Renal cortex interstitium (tissue), 11 donors: ENCODE results near the gene CRACR2B. TPM values are rescaled to one million over a fixed set of nuclear protein-coding genes. Genes with fewer than 3 reads are reported as not detected.

ENCODE experiments used
- DNase-seq, 11 donors: peaks; one replicate each; pipeline ENCODE4 v3.0.0-alpha.2; 2013; ENCODE audit warnings: low read depth in 9 of 11, low spot score in 4 of 11; ENCODE audit errors: extremely low read depth in 1 of 11
- polyA plus RNA-seq, 3 donors: library from polyadenylated mRNA; unstranded; fragments of 120-200 nt; gene quantifications; one replicate each; pipeline ENCODE4 v1.2.1, GENCODE V29; 2013; ENCODE audit not compliant: insufficient read length in 3 of 3

The CRACR2B gene
- polyA plus RNA-seq, 3 donors, result 10.3 to 19.4 (median 16.2) TPM

DNA sequence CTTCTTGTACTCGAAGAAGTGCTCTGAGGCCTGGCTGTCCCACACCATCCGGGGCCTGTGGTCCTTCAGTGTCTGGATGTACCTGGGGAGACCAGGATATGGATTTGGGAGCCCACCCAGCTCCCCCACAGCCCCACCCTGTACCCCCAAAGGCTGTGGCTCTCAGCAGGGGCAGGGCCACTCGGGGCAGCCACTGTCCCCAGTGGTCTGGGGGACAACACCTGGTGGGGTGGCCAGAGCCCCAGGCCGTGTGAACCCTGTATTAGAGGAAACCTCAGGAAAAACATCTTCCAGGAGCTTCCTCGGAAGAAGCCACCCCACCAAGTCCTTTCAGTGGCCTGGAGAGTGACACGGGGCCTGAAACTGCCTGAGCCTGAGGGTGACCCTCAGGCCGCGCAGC is 42.7 kb downstream of the CRACR2B start:
- DNase-seq, result no peak

GRCh38 chr11:871472-871871 is 43.8 kb downstream of the CRACR2B start:
- DNase-seq, result no peak

DNA sequence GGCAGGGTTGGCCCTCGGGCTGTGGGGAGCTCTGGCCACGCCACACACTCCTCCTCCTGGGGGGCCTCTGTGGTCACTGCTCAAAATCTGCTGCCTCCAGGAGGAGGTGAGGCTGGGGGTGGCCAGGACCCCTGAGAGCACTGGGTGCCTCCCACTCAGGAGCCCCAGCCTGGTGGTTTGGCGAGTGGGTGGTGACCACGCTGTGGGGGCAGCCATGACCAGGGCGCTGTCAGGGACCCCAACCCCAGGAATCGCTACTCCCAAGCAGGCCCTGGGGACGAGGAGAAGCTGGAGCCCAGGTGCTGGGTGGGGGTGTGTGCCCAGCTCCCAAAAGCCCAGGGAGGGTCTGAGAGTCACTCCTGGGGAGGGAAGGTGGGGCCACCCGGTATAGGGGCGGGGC is 45.1 kb downstream of the CRACR2B start:
- DNase-seq, result no peak

DNA sequence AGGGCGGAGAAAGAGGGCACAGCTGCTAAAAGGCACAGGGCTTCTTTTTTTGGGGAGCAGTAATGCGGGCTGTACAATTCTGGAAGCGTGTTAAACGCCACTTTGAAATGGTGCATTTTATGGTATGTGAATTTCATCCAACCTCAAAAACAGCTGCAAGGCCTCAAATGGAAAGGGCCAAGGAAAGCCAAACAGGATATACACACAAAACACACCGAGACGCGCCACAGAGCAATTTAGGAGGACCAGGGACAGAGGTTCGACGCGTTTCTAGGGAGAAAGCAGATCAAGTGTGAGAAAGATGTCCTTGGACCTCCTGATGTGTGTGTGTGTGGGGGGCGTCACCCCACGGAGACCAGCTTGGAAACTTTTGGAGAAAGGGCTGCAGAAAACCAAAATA is 46.0 kb downstream of the CRACR2B start:
- DNase-seq, result peak in 1 of 11 donors; percentile 51

GRCh38 chr11:875203-875602 is 47.5 kb downstream of the CRACR2B start:
- DNase-seq, result no peak

GRCh38 chr11:875769-876301 is 48.1 kb downstream of the CRACR2B start:
- DNase-seq, result no peak

DNA sequence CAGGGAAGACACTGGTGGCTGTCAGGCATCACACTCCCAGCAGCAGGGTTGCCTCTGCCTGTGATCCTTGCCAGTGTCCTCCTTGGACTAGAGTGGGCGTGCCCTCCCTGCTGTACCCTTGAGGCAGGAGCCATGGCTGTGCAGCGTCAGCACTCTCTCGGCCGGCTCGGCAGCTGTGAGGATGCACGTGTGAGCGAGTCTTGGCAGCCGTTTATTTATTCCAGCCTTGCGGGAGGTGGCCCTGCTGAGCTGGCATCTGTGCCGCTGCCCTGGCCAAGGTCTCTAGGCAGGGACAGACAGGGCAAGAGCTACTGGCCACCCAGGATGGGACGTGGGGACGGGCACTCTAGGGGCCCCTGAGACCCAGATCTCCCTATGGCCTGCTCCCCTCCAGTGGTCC is 48.8 kb downstream of the CRACR2B start:
- no peak for DNase-seq

DNA sequence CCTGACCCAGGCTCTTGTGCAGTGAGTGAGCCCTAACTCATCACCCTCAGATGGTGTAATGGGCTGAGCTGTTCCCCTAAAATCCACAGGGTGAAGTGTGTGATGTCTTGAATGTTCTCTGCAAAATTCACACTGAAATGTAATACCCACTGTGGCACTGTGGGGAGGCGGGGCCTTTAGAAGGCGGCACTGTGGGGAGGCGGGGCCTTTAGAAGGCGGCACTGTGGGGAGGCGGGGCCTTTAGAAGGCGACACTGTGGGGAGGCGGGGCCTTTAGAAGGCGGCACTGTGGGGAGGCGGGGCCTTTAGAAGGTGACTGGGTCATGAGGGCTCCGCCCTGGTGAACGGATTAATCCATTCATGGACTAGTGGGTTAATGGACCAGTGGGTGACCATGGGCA is 49.8 kb downstream of the CRACR2B start:
- no peak for DNase-seq

DNA sequence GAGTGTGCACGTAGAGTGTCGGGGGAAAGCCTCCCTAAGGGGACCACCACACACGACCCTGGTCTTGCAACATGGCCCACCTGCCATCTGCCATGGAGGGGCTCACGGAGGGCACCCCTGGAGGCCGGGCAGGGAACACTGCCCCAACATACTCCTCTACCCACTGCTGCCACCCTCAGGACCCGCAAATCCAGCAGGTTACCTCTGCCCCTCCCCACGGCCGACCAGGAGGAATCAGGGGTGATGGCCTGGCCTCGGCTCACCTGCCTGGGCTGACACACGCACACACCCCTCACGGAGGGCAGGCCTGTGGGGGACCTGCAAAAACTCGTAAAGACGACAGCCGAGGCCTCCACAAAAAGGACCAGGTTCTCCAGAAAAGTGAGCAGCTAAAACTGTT is 52.7 kb downstream of the CRACR2B start:
- DNase-seq, result no peak

Other genes with a start within 250 kb of the CRACR2B start
- 10 to 100 TPM in 2 of 3 donors, 1 to 10 TPM in 1; 6.4 to 12.8 (median 10.1) TPM for gene IRF7, start 212.0 kb upstream of the CRACR2B start, polyA plus RNA-seq
- gene CDHR5, start 203.0 kb upstream of the CRACR2B start, polyA plus RNA-seq, result 10 to 100 TPM; 40.3 to 65.3 (median 40.7) TPM
- gene SCT, start 200.7 kb upstream of the CRACR2B start, polyA plus RNA-seq, result 1 to 10 TPM in 2 of 3 donors, under 1 TPM in 1; 0.93 to 2.8 (median 2.0) TPM
- gene DRD4, start 190.7 kb upstream of the CRACR2B start, polyA plus RNA-seq, result 1 to 10 TPM; 2.0 to 7.5 (median 4.0) TPM
- gene DEAF1, start 132.7 kb upstream of the CRACR2B start, polyA plus RNA-seq, result 10 to 100 TPM; 44.0 to 58.7 (median 57.1) TPM
- gene TMEM80, start 132.1 kb upstream of the CRACR2B start, polyA plus RNA-seq, result 10 to 100 TPM; 40.4 to 66.1 (median 43.3) TPM
- gene EPS8L2, start 121.7 kb upstream of the CRACR2B start, polyA plus RNA-seq, result 100 to 1,000 TPM; 103 to 181 (median 129) TPM
- 100 to 1,000 TPM; 115 to 135 (median 130) TPM for gene TALDO1, start 80.5 kb upstream of the CRACR2B start, polyA plus RNA-seq
- gene GATD1, start 50.4 kb upstream of the CRACR2B start, polyA plus RNA-seq, result 100 to 1,000 TPM in 1 of 3 donors, 10 to 100 TPM in 2; 53.7 to 103 (median 88.2) TPM
- gene CEND1, start 37.8 kb upstream of the CRACR2B start, polyA plus RNA-seq, result under 1 TPM; 0.37 to 0.70 (median 0.67) TPM
- 10 to 100 TPM; 12.2 to 21.7 (median 18.9) TPM for gene SLC25A22, start 29.6 kb upstream of the CRACR2B start, polyA plus RNA-seq
- gene PIDD1, start 22.7 kb upstream of the CRACR2B start, polyA plus RNA-seq, result 10 to 100 TPM in 1 of 3 donors, 1 to 10 TPM in 2; 6.3 to 13.4 (median 9.6) TPM
- 1,000 to 10,000 TPM in 2 of 3 donors, 100 to 1,000 TPM in 1; 848 to 1,190 (median 1,139) TPM for gene RPLP2, start 18.0 kb upstream of the CRACR2B start, polyA plus RNA-seq
- 10 to 100 TPM; 42.6 to 85.5 (median 65.5) TPM for gene PNPLA2, start 9.0 kb upstream of the CRACR2B start, polyA plus RNA-seq
- gene CD151, start 5.0 kb downstream of the CRACR2B start, polyA plus RNA-seq, result 100 to 1,000 TPM; 140 to 214 (median 206) TPM
- gene POLR2L, start 14.6 kb downstream of the CRACR2B start, polyA plus RNA-seq, result 100 to 1,000 TPM in 2 of 3 donors, 10 to 100 TPM in 1; 85.4 to 128 (median 123) TPM
- gene TSPAN4, start 14.9 kb downstream of the CRACR2B start, polyA plus RNA-seq, result 10 to 100 TPM; 58.3 to 81.2 (median 78.9) TPM
- gene CHID1, start 82.9 kb downstream of the CRACR2B start, polyA plus RNA-seq, result 100 to 1,000 TPM in 2 of 3 donors, 10 to 100 TPM in 1; 100.0 to 125 (median 113) TPM
- gene AP2A2, start 98.0 kb downstream of the CRACR2B start, polyA plus RNA-seq, result 100 to 1,000 TPM; 105 to 133 (median 108) TPM
- 10 to 100 TPM; 14.8 to 31.8 (median 17.0) TPM for gene MUC6, start 208.8 kb downstream of the CRACR2B start, polyA plus RNA-seq
- under 1 TPM; 0.03 to 0.45 (median 0.03) TPM for gene MUC2, start 247.0 kb downstream of the CRACR2B start, polyA plus RNA-seq